Frontal cortex (tissue), 4 donors: ENCODE measurements around the gene SLC48A1. TPM values are rescaled to one million over a fixed set of nuclear protein-coding genes. Genes with fewer than 3 reads are reported as not detected.
"Not testable (repeated sequence)": the region's sequence is repeated elsewhere in the genome, so short reads cannot be mapped to it uniquely, and the experiment has no call there.

Experiments used
- DNase-seq, 2 donors: peaks; one replicate each; pipeline ENCODE4 v3.0.0; 2012; ENCODE audit warnings: low spot score in 2 of 2
- FAIRE-seq: peaks from 2 replicates; lab custom pipeline; 2012; peaks lifted over from hg19 to GRCh38; lab: Jason Lieb, UNC
- total RNA-seq: library from RNA; depleted of rRNA; stranded (reverse); fragments of >200 nt; gene quantifications from one replicate; pipeline ENCODE4 v1.2.3, GENCODE V29; 2014
- donor health status: control.
- donor health status: control.
- donor health status: control.

Gene SLC48A1
- total RNA-seq, 1 donor from 2014 or later = 8.6 TPM

DNA sequence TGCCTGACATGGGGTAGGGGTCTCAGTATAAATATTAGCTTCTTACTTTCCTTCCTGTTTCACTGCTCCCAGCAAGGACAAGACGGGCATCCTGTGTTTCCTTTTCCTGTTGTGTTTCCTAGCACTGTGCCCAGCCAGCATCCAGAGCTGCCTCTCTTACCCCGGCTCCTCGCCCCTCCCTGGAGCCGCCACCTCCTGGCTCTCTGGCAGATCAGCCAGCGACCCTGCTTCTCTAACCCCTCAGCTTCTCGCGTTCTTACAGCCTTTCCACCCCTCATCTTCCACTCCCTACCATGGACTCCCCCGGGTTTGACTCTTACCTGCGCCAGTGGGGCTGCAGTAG, 28.8 kb downstream of the SLC48A1 start:
- no peak for DNase-seq
- no peak for FAIRE-seq

DNA sequence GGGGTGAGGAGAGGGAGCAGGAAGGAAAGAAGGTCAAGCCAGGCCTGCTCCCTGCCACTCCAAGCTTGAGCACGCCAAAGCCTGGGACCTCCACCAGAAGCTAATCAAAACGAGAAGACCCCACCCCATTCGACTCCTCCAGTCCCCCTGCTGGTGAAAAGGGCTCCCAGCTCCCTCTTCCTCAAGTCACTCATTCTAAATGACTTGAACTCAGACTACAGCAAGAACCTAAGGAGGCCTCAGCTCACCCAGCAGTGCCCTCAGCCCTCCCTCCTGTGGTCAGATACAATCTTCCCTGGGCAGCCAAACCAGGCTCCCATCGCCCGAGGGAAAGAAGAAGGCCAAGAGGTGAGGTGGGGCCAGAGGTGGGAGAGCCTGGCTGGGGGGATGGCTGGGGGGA, 29.3 kb downstream of the SLC48A1 start:
- FAIRE-seq = no peak

DNA sequence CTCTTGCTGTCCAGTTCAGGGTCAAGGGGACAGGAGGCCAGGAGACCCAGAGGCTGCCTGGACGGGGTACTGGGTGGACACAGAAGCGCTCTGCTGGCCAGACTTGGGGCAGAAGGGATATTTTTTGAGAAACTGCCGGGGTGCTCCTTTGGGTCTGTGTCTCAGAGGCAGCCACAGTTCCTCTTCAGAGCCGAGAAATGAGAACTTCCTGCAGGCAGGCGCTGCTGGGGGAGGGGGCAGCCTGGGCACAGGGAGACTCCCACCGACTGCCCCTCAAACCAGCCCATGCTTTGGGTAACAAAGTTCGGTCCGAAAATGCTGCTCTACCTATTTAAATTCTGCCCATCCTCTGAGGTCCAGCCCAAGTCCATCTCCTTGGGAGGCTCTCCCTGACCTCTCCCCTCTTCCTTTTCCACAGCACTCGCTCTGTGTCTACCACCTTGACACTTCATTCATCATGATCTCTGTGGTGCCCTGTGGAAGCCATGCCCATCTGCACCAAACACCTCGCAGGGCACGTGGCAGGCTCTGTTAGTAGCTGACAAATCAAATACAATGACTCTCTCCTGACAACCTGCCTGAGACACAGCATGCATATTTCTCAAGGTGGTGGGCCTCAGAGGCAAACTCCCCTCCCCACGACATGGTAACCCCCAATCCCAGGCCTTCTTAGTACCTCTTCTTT, 30.3 kb downstream of the SLC48A1 start:
- FAIRE-seq (no peak), DNase-seq (no peak)

More for the DNA sequence above, 29.3 kb downstream of the SLC48A1 start:
- no peak for DNase-seq

DNA sequence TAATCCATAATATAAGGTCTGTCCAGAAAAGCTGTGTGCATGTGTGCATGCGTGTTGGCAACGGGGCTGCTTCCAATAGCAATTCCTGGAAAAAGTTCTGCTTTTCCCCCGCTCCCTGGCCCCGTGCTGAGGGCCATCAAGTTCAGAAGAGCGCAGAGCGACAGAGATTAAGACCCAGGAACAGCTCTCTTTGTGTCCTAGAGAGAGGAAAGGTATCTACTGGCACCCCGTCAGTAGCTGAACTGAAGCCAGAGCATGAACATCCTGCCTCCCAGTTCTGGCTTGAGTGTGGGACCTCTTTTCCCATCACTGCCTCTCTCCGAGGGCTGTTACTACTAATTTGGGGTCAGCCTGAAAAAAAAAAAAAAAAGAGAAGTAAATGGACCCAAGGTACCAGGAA, 31.1 kb downstream of the SLC48A1 start:
- DNase-seq (no peak), FAIRE-seq (no peak)

DNA sequence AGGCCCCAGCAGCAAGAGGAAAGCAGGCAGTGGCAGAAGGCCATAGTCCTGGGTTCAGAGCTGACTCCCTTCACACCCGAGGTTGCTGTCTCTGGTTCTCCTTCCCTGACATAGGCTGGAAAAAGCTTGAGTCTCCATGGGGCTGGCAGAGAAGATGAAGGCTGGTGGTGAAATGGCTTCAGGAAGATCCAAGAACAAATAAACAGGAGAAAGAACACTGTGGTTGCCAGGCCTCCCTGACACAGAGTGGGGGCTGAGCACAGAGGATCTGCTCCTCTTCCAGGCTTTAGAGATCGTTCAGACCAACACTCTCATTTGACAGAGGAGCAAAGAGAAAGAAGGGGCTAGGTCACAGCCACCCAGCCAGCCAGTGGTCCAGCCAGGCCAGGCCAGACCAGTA, 32.4 kb downstream of the SLC48A1 start:
- no peak for DNase-seq
- no peak for FAIRE-seq

DNA sequence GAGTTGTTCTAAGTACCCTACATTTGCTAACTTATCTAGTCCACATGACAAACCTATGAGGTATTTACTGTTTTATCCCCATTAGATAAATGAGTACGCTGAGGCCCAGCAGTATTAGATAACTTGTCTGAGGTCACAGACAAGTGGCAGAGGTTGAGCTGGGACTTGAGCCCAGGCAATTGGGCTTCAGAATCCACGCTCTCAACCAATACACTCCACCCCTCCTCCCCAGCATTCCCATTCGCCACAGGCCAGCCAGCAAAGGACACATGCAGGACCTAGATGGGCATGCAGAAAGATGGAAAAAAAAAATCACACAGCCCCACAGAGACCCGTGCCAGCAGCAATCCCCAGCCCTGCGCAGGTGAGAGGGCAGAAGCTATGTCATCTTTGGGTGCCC, 34.3 kb downstream of the SLC48A1 start:
- no peak for DNase-seq
- FAIRE-seq = no peak

DNA sequence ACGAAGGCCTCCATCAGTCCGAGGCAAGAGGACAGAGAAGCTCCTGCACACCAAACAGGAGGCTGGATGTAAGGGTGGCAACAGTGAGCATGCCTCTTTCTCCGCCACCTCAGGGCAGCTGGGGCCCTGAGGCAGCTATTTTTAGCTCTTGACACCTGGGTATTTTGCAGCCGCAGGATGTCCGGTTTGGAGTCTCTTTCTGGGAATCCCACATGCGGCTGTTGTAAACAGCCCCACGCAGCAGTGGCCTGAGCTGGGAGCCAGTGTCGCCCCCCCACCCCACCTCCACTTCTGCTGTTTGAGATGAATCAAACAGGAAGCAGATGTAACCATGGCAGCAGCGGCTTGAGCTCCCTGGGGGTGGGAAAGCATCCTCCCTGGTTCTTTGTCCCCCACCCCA, 35.0 kb downstream of the SLC48A1 start:
- no peak for FAIRE-seq
- DNase-seq = peak in 1 of 2 donors; percentile 63

DNA sequence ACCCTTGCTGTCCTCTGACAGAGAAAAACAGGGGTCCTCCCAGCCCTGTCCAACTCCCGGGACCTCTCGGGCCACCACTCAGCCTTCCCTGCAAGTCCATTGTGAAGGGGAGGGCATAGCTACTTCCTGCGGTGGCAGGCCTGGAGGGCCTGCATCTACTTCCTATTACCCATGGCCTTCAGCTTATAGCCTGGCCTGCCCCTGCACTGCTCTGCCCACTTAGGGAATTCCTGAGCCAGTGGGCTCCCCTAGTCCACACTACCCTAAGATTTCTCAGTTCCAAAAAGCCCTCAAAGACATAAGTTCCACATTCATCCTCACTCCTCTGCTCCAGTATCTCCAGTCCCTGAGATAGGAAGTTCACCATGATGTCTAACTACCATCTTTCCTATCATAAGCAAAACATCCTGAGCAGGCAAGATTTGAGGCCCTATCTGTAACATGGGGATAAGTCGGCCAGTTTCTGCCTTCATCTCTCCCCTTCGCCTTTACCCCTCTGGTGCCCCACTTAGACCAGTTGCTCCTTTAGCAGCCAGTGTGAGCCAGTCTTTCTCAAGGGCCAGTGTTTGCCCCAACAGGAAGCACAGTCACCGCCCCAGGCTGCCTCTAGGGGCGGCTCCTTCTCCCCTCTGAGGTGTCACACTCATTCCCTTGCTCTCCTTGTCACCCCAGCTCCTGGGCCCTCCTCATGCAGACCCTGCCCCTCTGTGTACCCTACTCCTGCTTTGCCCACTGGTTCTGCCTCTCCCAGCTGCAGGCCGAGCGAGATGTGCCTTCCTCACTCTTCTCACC, 35.7 kb downstream of the SLC48A1 start:
- no peak for DNase-seq
- FAIRE-seq = no peak

DNA sequence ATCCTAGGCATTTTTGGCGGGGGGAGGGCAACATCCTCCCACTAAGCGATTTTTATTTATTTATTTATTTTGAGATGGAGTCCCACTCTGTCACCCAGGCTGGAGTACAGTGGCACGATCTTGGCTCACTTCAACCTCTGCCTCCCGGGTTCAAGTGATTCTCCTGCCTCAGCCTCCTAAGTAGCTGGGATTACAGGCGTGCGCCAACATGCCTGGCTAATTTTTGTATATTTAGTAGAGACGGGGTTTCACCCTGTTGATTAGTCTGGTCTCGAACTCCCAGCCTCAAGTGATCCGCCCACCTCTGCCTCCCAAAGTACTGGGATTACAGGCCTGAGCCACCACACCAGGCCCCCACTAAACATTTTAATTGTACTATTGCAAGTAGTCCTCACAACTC, 36.5 kb downstream of the SLC48A1 start:
- not testable (repeated sequence) for DNase-seq, FAIRE-seq

DNA sequence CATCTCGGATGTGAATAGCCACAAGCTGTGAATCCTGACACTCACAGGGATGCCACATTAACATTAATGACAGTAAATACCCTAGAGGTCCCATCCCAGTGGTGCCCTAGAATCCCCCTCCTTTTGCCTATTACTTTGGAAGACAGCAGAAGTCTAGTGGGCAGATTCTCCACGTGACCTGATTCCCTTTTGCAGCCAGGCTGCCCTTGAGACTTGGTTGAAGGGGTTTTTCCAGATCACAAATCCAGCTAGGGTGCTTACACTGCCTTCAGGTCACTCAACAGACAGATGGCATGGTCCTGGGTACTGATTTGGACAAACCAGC, 38.0 kb downstream of the SLC48A1 start:
- FAIRE-seq (no peak), DNase-seq (no peak)

DNA sequence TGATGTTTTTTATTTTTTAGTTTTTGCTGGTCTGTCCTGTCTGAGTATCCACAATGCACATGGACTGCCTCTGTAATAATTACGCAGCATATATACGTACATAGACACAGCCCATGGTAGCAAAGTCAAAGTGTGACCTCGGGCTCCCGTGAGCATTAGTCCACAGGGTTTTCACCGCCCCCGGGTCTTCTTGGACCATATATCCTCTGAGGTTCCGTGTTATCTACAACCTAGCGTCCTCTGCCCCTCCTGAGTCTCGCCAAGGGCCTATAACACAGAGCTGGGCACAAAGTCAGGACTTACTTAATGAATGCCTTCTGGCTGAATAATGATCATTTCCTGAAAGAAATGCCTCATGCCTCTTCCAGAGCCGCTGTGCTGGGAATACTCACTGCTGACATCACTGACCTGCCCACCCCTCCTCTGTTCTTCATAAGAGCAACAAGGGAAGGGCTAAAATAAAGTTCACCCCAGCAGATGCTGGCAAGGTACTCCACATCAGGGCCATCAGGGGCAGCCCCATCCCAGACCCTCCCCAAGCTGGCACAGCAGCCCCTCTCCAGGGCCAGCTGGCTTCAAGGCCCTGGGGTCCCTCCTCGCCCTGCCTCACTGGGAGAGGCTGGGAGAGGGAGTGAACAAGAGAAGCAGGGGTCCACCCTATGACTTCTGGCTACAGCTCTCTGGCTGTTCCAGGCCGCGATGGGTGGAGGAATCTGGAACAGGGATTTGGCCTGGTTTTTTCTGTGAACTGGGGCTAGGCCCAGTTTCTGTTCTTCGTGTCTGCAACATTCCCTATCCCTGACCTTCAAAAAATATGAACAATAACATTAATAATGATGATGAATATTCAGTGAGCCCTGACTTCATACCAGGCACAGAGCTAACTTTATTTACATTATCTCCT, 38.8 kb downstream of the SLC48A1 start:
- FAIRE-seq (no peak), DNase-seq (peak in 1 of 2 donors; percentile 46)

DNA sequence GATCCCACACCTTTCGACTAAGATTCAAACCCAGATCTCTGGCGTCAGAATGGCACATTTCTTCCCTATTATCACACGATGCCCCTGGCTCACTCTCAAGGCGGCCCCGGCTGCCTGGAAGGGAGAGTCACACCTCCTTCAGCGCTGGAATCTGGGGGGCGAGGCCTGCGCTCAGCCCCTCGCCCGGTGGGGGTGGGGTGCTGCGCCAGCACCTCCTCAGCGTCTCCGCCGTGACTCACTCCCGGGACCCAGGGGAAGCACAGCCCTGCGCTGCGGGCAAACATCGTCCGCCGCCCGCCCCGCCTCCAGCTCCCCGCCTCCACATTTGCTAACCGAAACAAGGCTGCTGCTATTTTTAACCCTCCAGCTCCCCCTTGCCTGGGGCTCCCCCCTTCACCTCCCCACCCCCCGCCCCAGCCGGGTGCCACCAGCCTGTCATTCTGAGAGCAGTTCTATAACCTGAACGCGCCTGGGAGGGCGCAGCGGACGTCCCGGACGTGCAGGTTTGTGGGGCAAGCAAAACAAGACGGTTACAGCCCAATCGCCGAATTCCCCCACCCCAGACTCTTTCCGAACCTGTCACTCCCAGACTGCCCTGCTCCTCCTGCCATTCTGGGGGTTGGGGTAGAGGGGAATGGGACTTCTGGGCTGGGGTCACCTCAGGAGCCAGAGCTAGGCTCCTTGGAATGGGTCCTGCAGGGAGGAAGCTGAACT, 39.9 kb downstream of the SLC48A1 start:
- no peak for FAIRE-seq

DNA sequence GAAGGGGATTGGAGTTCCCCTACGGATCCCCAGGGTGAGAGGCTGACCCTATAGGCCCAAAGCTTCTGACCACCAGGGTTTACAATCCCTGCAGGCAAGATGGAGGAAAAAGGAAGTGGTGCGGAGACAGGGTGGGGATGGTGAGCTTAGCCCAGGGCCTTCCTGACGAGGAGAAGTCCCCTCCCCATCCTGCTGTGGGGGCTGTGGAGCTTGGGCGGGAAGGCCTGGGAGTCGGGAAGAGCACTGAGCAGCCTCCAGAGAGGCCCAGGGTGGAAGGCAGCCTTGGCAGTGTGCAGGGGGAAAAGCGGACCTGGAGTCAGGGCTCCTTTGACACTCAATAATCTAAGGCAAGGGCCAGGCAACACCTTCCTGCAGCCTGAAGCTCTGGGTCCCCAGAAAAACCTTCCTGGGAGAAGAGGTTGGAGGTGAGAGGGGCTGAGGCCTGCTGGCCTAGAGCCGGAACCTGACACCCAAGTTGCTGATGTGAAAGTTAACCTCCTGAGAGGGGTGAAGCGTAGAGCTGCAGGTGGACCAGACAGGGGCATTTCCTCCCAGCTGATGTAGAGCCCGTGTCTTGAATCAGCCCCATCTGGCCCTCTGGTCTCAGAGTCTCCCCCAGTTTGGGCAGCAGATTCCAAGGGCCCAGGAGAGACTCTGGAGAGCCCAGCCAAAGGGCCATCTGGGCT, 40.6 kb downstream of the SLC48A1 start:
- no peak for FAIRE-seq
- no peak for DNase-seq

More for the DNA sequence above, 39.9 kb downstream of the SLC48A1 start:
- DNase-seq = peak; percentile 56 to 84

DNA sequence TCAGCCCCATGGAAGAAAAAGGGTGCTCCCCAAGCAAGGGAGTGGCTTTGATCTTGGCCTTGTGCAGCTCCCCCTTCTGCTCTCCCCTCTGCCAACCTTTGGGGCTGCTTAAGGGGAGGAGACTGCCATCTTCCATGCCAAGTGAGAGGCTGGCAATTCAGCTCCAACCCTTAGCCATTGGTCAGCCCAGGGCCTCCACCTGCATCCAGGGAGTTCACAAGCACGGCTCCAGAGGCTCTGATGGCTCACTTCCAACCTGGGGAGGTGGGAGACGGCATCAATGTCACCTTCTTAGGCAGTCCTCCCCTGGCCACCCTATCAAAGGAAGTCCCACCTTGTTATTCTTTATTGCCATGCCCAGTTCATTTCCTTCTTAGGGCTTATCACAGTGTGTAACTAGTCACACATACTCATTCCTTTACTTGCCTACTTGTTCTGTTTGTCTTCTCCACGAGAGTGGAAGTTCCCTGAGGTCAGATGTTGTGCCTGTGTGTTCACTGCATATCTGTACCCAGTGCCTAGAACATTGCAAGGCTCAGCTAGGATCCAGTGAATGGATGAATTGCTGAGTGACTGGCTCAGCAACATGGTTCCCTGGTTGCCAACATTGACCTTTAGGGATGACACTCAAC, 41.6 kb downstream of the SLC48A1 start:
- no peak for FAIRE-seq
- DNase-seq = no peak

DNA sequence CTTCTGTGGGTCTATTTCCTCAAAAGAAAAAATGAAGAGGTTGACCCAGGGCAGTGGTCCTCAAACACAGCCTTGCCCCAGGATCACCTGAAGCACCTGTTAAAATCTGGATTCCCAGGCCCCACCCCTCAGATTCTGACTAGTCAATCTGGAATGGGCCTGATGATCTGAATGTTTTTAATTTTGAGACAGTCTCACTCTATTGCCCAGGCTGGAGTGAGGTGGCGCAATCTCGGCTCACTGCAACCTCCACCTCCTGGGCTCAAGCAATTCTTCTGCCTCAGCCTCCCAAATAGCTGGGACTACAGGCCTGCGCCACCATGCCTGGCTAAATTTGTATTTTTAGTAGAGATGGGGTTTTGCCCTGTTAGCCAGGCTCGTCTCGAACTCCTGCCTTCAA, 42.4 kb downstream of the SLC48A1 start:
- not testable (repeated sequence) for DNase-seq, FAIRE-seq

DNA sequence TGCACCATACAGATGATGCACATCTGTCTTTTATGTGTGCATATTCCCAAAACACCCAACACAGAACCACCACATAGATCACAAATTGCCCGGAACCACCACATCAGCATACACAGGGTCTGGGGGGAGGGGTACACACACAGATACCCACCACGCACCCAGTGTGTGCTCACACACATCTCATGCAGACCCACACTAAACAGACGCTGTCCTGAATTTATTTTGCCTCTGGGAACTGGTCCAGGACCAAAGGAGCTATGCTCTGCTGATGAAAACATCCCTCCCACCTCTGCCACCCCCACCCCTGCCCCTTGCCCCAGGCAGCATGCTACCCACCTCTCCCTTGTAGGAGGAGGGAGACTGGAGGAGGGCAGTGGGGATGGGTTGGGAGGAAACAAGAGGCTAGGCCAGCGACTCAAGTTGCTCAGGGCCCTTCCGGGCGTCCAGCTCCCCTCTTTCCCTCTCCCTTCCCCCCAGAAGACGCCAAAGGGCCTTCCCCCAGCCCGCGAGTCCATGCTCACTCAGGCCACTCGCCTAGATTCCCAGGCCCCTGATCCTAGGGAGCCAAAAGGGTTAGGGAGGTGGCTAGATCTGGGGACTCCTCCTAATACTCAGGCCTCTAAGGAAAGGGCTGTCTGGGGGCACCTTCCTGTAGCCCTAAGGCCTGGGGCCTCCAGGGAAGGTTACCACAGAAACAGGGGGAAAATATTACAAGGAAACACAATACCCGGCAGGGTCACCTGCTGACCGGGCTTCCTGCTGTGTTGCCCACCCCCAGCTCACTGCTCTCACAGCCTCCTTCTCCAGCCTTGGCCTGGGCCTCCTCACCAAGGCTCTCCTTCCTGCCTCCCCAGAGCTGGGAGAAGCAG, 43.6 kb downstream of the SLC48A1 start:
- no peak for DNase-seq
- FAIRE-seq = no peak

DNA sequence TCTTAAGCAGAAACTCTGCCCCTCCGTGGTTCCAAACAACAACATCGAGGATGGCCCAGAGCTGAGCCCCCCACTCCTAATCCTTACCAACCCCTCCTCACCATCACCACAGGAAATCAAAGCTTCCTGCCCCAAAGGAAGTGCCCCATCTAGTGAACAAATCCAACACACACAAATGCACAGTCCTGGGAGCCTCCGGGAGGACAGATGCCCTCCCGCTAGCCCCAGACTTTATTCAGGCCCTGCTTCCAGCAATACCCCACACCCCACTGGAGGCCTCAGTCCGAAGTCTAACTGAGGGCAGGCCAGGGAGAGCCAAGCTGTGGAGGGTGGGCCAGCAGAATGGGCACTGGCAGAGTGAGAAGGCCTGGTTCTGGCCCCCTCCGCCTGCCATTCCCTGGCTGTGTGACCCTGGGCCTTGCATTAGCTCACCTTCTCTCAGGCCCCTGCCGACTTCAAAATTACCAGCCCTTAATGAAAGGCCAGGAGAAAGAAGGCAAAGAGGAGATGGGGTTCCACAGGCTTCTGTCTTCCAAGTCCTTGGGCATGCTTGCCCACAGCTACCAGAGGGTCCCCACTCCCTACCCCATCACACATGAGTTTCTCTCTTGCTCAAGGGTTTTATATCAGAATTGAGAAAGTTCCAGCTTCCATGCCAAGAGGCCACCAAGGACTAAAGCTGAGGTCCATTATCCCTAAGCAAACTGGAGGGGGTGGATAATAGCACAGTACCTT, 44.4 kb downstream of the SLC48A1 start:
- DNase-seq (no peak), FAIRE-seq (no peak)
